Measurements from ENCODE around the gene SUCLG2. TPM values are rescaled to one million over a fixed set of nuclear protein-coding genes. Genes with fewer than 3 reads are reported as not detected.

The SUCLG2 gene
- total RNA-seq, 1 experiment from 2014 or later, result 38.5 TPM

DNA sequence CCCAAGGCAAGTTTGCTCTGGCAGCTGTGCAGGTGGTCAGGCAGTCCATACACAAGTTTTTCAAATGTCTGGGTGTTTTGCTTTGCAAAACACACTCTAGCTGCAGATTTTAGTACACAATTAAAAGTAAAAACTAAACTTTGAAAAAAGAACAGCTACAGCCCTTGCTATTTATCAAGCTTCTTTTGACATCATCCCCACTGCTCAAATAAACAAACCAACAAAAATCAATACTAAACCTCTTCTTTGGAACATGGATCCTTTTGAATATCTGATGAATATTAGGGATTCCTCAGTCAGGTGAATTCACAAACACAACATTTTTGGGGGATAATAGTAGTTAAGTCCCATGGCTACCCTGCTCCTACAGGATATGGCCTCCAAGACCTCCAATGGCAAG is 249.2 kb downstream of the SUCLG2 start:
- no peak overlapping the region for H4K5ac ChIP-seq (ENCODE audit: insufficient read length, low read depth, low read length)
- TF ChIP-seq, protein P1, sequence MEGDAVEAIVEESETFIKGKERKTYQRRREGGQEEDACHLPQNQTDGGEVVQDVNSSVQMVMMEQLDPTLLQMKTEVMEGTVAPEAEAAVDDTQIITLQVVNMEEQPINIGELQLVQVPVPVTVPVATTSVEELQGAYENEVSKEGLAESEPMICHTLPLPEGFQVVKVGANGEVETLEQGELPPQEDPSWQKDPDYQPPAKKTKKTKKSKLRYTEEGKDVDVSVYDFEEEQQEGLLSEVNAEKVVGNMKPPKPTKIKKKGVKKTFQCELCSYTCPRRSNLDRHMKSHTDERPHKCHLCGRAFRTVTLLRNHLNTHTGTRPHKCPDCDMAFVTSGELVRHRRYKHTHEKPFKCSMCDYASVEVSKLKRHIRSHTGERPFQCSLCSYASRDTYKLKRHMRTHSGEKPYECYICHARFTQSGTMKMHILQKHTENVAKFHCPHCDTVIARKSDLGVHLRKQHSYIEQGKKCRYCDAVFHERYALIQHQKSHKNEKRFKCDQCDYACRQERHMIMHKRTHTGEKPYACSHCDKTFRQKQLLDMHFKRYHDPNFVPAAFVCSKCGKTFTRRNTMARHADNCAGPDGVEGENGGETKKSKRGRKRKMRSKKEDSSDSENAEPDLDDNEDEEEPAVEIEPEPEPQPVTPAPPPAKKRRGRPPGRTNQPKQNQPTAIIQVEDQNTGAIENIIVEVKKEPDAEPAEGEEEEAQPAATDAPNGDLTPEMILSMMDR (conservative IDR thresholded peaks at IDR 0.05), result no peak
- H4K91ac ChIP-seq (ENCODE audit: insufficient read length, low read depth, low read length), result no peak overlapping the region
- no peak overlapping the region for H2BK20ac ChIP-seq (ENCODE audit: low read depth, low read length, poor library complexity, severe bottlenecking)
- Mint-ChIP-seq H3K9me3 (no peaks in the 10 kb centered on the region), H3K4me1 (no peaks in the 10 kb centered on the region; a peak in 1 of 4 replicates), H3K36me3 (ENCODE audit: insufficient read depth in 1 of 3, low read depth in 3 of 3) (peaks cover 2 to 4% (median 3%) of the 10 kb centered on the region in 3 experiments; a peak in 1 of 7 replicates), H3K27ac (peak overlapping the region in 1 of 3 experiments; percentile 19; a peak in 1 of 7 replicates), H3K27me3 (ENCODE audit: low read depth) (no peaks in the 10 kb centered on the region), H3K4me3 (no peak overlapping the region)
- H2BK120ac ChIP-seq (ENCODE audit: low read depth, low read length, poor library complexity, severe bottlenecking), result no peak overlapping the region
- no peaks in the 10 kb centered on the region for H3K79me1 ChIP-seq (ENCODE audit: insufficient read depth, low read depth, low read length, poor library complexity, severe bottlenecking)
- no peak overlapping the region for H3T11ph ChIP-seq (ENCODE audit: low read length)
- H3K9ac ChIP-seq (ENCODE audit: extremely low read depth, insufficient read length, low read length), result no peak overlapping the region
- H3K4me1 ChIP-seq (ENCODE audit: insufficient read depth, low read length), result no peaks in the 10 kb centered on the region
- no peak overlapping the region for H3K23ac ChIP-seq (ENCODE audit: insufficient read length, low read depth, low read length)
- H3K27ac ChIP-seq (ENCODE audit: insufficient read length, low read depth, low read length), result no peak overlapping the region
- H3K4me2 ChIP-seq (ENCODE audit: insufficient read depth, insufficient read length, low read length), result no peak overlapping the region
- H3K56ac ChIP-seq (ENCODE audit: insufficient read length, low read depth, low read length), result no peak overlapping the region
- H4K8ac ChIP-seq (replicated peaks; ENCODE audit: insufficient read length, low read depth, low read length), result no peak overlapping the region
- no peaks in the 10 kb centered on the region for H3K27me3 ChIP-seq (ENCODE audit: insufficient read depth, low read length)
- no peak overlapping the region for H3K4ac ChIP-seq (ENCODE audit: low read depth, low read length)
- H3K18ac ChIP-seq (ENCODE audit: insufficient read length, low read depth, low read length), result no peak overlapping the region
- H4K20me1 ChIP-seq (ENCODE audit: control insufficient read depth, insufficient read depth, insufficient read length), result no peaks in the 10 kb centered on the region
- no peak overlapping the region for H2BK12ac ChIP-seq (ENCODE audit: insufficient read length, low read depth, low read length)
- no peak overlapping the region for H2BK15ac ChIP-seq (ENCODE audit: low read depth, low read length)
- H3K79me2 ChIP-seq (ENCODE audit: insufficient read depth, low read length), result no peaks in the 10 kb centered on the region
- no peak overlapping the region for H3K14ac ChIP-seq (ENCODE audit: insufficient read depth, low read length)
- H3K9me3 ChIP-seq (ENCODE audit: control insufficient read depth, low read depth, low read length), result no peaks in the 10 kb centered on the region
- no peak overlapping the region for H2AK5ac ChIP-seq (ENCODE audit: insufficient read length, low read length)
- H2AFZ ChIP-seq (ENCODE audit: low read length), result no peak overlapping the region
- no peaks in the 10 kb centered on the region for H3K23me2 ChIP-seq (ENCODE audit: insufficient read length, low read depth, low read length, poor library complexity, severe bottlenecking)
- DNase-seq, result no peak
- no peak overlapping the region for H2BK5ac ChIP-seq (ENCODE audit: insufficient read length, low read length)

Measured in H9 (cell line).